ENCODE data around the gene IFNAR1. TPM values are rescaled to one million over a fixed set of nuclear protein-coding genes. Genes with fewer than 3 reads are reported as not detected.

The IFNAR1 gene
- total and polyA plus RNA-seq, 9 donors: 20.6 to 47.9 (median 31.2) TPM

DNA sequence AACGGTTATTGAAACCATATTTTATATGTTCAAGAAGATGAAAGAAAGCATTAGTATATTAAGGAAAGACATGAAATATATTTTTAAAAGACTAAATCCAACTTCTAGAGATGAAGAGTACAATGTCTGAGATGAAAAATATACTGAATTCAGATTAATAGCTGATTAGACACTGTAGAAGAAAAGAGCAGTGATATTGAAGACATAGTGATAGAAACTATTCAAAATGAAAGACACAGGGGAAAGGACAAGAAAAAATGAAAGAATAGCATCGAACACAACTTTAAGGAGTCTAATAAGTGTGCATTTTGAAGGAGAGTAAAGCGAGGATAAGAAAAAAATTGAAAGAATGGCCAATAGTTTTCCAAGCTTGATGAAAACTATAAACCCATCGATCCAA is 11.2 kb upstream of the IFNAR1 start:
- Histone ChIP-seq H3K27ac (no peak overlapping the region), H3K9me3 (no peaks in the 10 kb centered on the region), H3K27me3 (no peaks in the 10 kb centered on the region), H3K4me3 (no peak overlapping the region), H3K4me1 (ENCODE audit: insufficient read depth) (peaks cover 3% of the 10 kb centered on the region), H3K36me3 (no peaks in the 10 kb centered on the region)
- TF ChIP-seq EP300 (IDR thresholded peaks at IDR 0.05) (no peak), POLR2A (IDR thresholded peaks at IDR 0.05) (no peak)
- TF ChIP-seq, protein P1, sequence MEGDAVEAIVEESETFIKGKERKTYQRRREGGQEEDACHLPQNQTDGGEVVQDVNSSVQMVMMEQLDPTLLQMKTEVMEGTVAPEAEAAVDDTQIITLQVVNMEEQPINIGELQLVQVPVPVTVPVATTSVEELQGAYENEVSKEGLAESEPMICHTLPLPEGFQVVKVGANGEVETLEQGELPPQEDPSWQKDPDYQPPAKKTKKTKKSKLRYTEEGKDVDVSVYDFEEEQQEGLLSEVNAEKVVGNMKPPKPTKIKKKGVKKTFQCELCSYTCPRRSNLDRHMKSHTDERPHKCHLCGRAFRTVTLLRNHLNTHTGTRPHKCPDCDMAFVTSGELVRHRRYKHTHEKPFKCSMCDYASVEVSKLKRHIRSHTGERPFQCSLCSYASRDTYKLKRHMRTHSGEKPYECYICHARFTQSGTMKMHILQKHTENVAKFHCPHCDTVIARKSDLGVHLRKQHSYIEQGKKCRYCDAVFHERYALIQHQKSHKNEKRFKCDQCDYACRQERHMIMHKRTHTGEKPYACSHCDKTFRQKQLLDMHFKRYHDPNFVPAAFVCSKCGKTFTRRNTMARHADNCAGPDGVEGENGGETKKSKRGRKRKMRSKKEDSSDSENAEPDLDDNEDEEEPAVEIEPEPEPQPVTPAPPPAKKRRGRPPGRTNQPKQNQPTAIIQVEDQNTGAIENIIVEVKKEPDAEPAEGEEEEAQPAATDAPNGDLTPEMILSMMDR (IDR thresholded peaks at IDR 0.05): no peak
- no peak for DNase-seq
- WGBS, 3 donors: 88 to 95% (median 92%) methylated on average over 4 of the region's 4 CpGs
- intact Hi-C loops (cut with DNase I): no loop called here

DNA sequence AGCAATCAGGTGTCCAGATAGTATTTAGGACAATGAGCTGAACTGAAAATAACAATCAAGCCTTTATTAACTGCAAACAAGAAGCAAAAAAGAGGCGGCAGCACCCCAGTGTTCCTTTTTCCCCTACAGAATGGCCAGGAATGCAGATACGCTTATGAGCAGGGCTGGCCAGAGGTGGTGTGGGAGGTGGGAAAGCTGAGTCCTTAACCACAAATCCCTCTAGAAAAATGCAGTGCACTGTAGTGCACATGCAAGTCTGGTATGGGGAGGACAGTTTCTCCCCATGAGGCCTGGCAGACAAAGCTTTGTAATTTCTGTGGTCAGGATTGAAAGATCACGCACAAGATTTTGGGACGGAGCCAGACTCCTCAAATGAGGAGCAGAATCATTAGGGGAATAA is 10.7 kb upstream of the IFNAR1 start:
- Histone ChIP-seq H3K27me3 (no peaks in the 10 kb centered on the region), H3K4me3 (no peak overlapping the region), H3K36me3 (no peaks in the 10 kb centered on the region), H3K27ac (no peak overlapping the region), H3K9me3 (no peaks in the 10 kb centered on the region), H3K4me1 (ENCODE audit: insufficient read depth) (no peaks in the 10 kb centered on the region)
- DNase-seq: no peak
- TF ChIP-seq POLR2A (IDR thresholded peaks at IDR 0.05) (no peak), EP300 (IDR thresholded peaks at IDR 0.05) (no peak)
- TF ChIP-seq, protein P1 (IDR thresholded peaks at IDR 0.05): no peak
- 71 to 82% (median 77%) methylated on average over 4 of the region's 4 CpGs for WGBS, 3 donors
- intact Hi-C loops (cut with DNase I): no loop called here

DNA sequence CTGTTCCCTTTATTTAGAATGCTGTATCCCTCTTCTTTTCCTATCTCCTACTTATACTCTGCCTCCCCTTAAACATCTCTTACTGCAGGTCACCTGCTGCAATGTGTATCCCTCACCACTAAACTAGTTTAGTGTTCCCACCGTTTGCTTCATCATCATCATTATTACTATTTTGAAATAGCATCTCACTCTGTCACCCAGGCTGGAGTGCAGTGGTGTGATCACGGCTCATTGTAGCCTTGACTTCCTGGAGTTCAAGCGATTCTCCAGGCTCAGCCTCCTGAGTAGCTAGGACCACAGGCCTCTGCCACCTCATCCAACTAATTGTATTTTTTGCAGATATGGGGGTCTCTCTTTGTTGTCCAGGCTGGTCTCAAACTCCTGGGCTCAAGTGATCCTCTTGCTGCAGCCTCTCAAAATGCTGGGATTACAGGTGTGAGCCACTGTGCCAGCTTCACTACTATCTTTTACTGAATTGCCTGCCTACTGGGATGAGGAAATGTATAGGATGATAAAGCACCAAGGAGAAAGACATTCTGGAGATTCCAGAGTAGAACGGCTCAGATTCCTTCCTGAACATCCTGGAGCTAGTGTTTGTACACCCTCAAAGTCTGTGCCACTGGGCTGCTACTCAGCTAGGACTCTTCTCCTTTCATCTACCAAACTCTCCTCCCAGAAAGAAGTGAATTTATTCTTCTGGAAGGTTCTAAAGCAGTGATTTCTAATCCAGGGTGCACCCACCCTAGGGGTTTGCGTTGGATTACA is 8.6 kb upstream of the IFNAR1 start:
- Histone ChIP-seq H3K4me1 (ENCODE audit: insufficient read depth) (no peaks in the 10 kb centered on the region), H3K27ac (no peak overlapping the region), H3K27me3 (no peaks in the 10 kb centered on the region), H3K36me3 (no peaks in the 10 kb centered on the region), H3K4me3 (no peak overlapping the region), H3K9me3 (no peaks in the 10 kb centered on the region)
- WGBS, 3 donors: 70 to 84% (median 75%) methylated on average over 5 of the region's 5 CpGs
- intact Hi-C loops (cut with DNase I): no loop called here
- TF ChIP-seq POLR2A (IDR thresholded peaks at IDR 0.05) (no peak), EP300 (IDR thresholded peaks at IDR 0.05) (no peak)
- TF ChIP-seq, protein P1 (IDR thresholded peaks at IDR 0.05): no peak
- DNase-seq: no peak

DNA sequence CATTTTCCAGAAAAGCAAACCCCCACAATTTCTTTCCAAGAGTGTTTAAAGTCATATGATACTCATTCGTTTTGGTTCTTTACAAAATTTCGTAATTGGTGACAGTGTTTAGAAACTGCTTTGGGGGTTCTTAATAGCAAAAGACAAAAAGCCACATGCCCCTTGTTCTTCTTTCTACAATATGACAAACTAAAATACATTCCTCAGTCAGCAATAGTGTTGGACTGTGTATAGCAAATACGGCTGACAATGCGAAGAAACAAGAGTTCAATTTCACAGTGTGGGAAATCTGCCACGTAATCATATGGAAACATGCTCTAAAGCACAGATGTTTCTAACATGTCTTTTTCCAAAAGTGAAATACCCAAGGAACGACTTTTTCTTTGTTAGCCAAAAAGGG is 7.6 kb upstream of the IFNAR1 start:
- Histone ChIP-seq H3K4me3 (no peak overlapping the region), H3K27me3 (no peaks in the 10 kb centered on the region), H3K9me3 (no peaks in the 10 kb centered on the region), H3K4me1 (ENCODE audit: insufficient read depth) (no peaks in the 10 kb centered on the region), H3K36me3 (no peaks in the 10 kb centered on the region), H3K27ac (no peak overlapping the region)
- no peak for DNase-seq
- WGBS, 3 donors: 25 to 28% (median 26%) methylated on average over 6 of the region's 6 CpGs
- TF ChIP-seq POLR2A (IDR thresholded peaks at IDR 0.05) (no peak), EP300 (IDR thresholded peaks at IDR 0.05) (no peak)
- TF ChIP-seq, protein P1 (IDR thresholded peaks at IDR 0.05): no peak
- intact Hi-C loops (cut with DNase I): no loop called here
